ENCODE results near the gene HLA-DOA. TPM values are rescaled to one million over a fixed set of nuclear protein-coding genes. Genes with fewer than 3 reads are reported as not detected.

Gene HLA-DOA
- total RNA-seq, 1 donor from 2014 or later: 0.48 TPM

DNA sequence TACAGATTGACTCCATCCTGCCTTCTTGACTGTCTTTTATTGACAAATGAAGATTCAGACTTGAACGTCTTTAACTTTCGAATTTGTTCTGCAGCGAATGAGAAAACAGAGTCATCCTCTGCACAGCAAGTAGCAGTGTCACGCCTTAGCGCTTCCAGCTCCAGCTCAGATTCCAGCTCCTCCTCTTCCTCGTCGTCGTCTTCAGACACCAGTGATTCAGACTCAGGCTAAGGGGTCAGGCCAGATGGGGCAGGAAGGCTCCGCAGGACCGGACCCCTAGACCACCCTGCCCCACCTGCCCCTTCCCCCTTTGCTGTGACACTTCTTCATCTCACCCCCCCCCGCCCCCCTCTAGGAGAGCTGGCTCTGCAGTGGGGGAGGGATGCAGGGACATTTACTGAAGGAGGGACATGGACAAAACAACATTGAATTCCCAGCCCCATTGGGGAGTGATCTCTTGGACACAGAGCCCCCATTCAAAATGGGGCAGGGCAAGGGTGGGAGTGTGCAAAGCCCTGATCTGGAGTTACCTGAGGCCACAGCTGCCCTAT is 28.8 kb downstream of the HLA-DOA start:
- FAIRE-seq (no peak), DNase-seq (ENCODE audit: low read depth) (no peak)
- H3K4me2 ChIP-seq (ENCODE audit: low read length): no peak overlapping the region
- Mint-ChIP-seq H3K27me3 (ENCODE audit: low read depth, unreplicated experiment) (no peaks in the 10 kb centered on the region), H3K9me3 (ENCODE audit: unreplicated experiment) (no peaks in the 10 kb centered on the region), H3K36me3 (ENCODE audit: low read depth, unreplicated experiment) (peaks cover 29% of the 10 kb centered on the region), H3K4me3 (ENCODE audit: unreplicated experiment) (no peak overlapping the region), H3K4me1 (ENCODE audit: low read depth, unreplicated experiment) (peaks cover 51% of the 10 kb centered on the region), H3K27ac (ENCODE audit: unreplicated experiment) (peak overlapping the region; percentile 50)
- peaks cover 53% of the 10 kb centered on the region for H3K79me2 ChIP-seq (ENCODE audit: insufficient read depth, low read length)
- H3K9ac ChIP-seq (ENCODE audit: low read length): no peak overlapping the region
- H2AFZ ChIP-seq (ENCODE audit: low read depth, low read length): no peak overlapping the region
- peaks cover 17% of the 10 kb centered on the region for H3K4me1 ChIP-seq (ENCODE audit: insufficient read depth, low read length)
- no peaks in the 10 kb centered on the region for H3K27me3 ChIP-seq (ENCODE audit: insufficient read depth, low read length)
- no peaks in the 10 kb centered on the region for H3K9me3 ChIP-seq (ENCODE audit: insufficient read depth, low read depth, low read length)
- peaks cover 74% of the 10 kb centered on the region for H3K36me3 ChIP-seq (ENCODE audit: insufficient read depth, low read length)
- no peak overlapping the region for H3K27ac ChIP-seq (ENCODE audit: low read depth, low read length)
- peaks cover 91% of the 10 kb centered on the region for H4K20me1 ChIP-seq (ENCODE audit: insufficient read depth, low read length)
- TF ChIP-seq EZH2 (IDR thresholded peaks at IDR 0.05; ENCODE audit: insufficient read depth, low read length) (no peak), CTCF (IDR thresholded peaks at IDR 0.05; ENCODE audit: insufficient read depth, low read depth, low read length) (no peak)
- H3K4me3 ChIP-seq (ENCODE audit: insufficient read depth, low read depth, low read length): no peak overlapping the region

DNA sequence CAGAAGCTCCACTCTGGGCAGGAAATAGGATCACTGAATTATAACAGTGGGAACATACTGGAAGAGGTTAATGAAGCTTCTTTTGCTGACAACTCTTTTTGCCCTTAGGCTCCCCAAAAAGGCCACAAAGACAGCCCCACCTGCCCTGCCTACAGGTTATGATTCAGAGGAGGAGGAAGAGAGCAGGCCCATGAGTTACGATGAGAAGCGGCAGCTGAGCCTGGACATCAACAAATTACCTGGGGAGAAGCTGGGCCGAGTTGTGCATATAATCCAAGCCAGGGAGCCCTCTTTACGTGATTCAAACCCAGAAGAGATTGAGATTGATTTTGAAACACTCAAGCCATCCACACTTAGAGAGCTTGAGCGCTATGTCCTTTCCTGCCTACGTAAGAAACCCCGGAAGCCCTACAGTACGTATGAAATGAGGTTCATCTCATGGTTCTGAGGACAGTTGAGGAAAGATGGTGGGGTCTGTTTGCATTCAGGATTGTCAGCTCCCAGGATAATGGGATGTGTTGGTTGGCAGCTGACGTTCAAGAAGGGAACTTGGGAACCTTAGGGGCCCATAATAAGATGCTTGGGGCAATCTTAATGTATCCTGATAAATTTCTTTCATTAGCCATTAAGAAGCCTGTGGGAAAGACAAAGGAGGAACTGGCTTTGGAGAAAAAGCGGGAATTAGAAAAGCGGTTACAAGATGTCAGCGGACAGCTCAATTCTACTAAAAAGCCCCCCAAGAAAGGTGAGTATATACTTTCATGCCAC is 29.5 kb downstream of the HLA-DOA start:
- Histone ChIP-seq H3K9me3 (ENCODE audit: insufficient read depth, low read depth, low read length) (no peaks in the 10 kb centered on the region), H3K79me2 (ENCODE audit: insufficient read depth, low read length) (peaks cover 60% of the 10 kb centered on the region), H3K36me3 (ENCODE audit: insufficient read depth, low read length) (peaks cover 80% of the 10 kb centered on the region), H3K4me3 (ENCODE audit: insufficient read depth, low read depth, low read length) (no peak overlapping the region), H3K27ac (ENCODE audit: low read depth, low read length) (no peak overlapping the region), H3K4me1 (ENCODE audit: insufficient read depth, low read length) (peaks cover 21% of the 10 kb centered on the region), H3K9ac (ENCODE audit: low read length) (no peak overlapping the region), H3K4me2 (ENCODE audit: low read length) (no peak overlapping the region), H4K20me1 (ENCODE audit: insufficient read depth, low read length) (peaks cover 98% of the 10 kb centered on the region), H3K27me3 (ENCODE audit: insufficient read depth, low read length) (no peaks in the 10 kb centered on the region), H2AFZ (ENCODE audit: low read depth, low read length) (no peak overlapping the region)
- peaks cover 33% of the 10 kb centered on the region for H3K36me3 Mint-ChIP-seq (ENCODE audit: low read depth, unreplicated experiment)
- H3K4me3 Mint-ChIP-seq (ENCODE audit: unreplicated experiment): peak overlapping the region; percentile 69
- no peak for TF ChIP-seq EZH2 (IDR thresholded peaks at IDR 0.05; ENCODE audit: insufficient read depth, low read length)
- no peak for TF ChIP-seq CTCF (IDR thresholded peaks at IDR 0.05; ENCODE audit: insufficient read depth, low read depth, low read length)
- H3K4me1 Mint-ChIP-seq (ENCODE audit: low read depth, unreplicated experiment): peaks cover 53% of the 10 kb centered on the region
- H3K27me3 Mint-ChIP-seq (ENCODE audit: low read depth, unreplicated experiment): no peaks in the 10 kb centered on the region
- DNase-seq (ENCODE audit: low read depth) (no peak), FAIRE-seq (no peak)
- peak overlapping the region; percentile 50 for H3K27ac Mint-ChIP-seq (ENCODE audit: unreplicated experiment)
- H3K9me3 Mint-ChIP-seq (ENCODE audit: unreplicated experiment): no peaks in the 10 kb centered on the region

GRCh38 chr6:32977953-32978324 is 31.5 kb downstream of the HLA-DOA start:
- Histone ChIP-seq H3K4me2 (ENCODE audit: low read length) (peak overlapping the region; percentile 97), H3K27me3 (ENCODE audit: insufficient read depth, low read length) (no peaks in the 10 kb centered on the region), H3K27ac (ENCODE audit: low read depth, low read length) (no peak overlapping the region), H2AFZ (ENCODE audit: low read depth, low read length) (no peak overlapping the region), H3K4me3 (ENCODE audit: insufficient read depth, low read depth, low read length) (no peak overlapping the region), H3K9ac (ENCODE audit: low read length) (no peak overlapping the region), H4K20me1 (ENCODE audit: insufficient read depth, low read length) (peaks cover 100% of the 10 kb centered on the region), H3K4me1 (ENCODE audit: insufficient read depth, low read length) (peaks cover 21% of the 10 kb centered on the region), H3K9me3 (ENCODE audit: insufficient read depth, low read depth, low read length) (no peaks in the 10 kb centered on the region), H3K36me3 (ENCODE audit: insufficient read depth, low read length) (peaks cover 89% of the 10 kb centered on the region), H3K79me2 (ENCODE audit: insufficient read depth, low read length) (peaks cover 79% of the 10 kb centered on the region)
- H3K36me3 Mint-ChIP-seq (ENCODE audit: low read depth, unreplicated experiment): peaks cover 50% of the 10 kb centered on the region
- TF ChIP-seq CTCF (IDR thresholded peaks at IDR 0.05; ENCODE audit: insufficient read depth, low read depth, low read length): no peak
- no peak for TF ChIP-seq EZH2 (IDR thresholded peaks at IDR 0.05; ENCODE audit: insufficient read depth, low read length)
- no peaks in the 10 kb centered on the region for H3K27me3 Mint-ChIP-seq (ENCODE audit: low read depth, unreplicated experiment)
- no peaks in the 10 kb centered on the region for H3K9me3 Mint-ChIP-seq (ENCODE audit: unreplicated experiment)
- FAIRE-seq: no peak
- DNase-seq (ENCODE audit: low read depth): no peak
- peaks cover 53% of the 10 kb centered on the region for H3K4me1 Mint-ChIP-seq (ENCODE audit: low read depth, unreplicated experiment)
- no peak overlapping the region for H3K27ac Mint-ChIP-seq (ENCODE audit: unreplicated experiment)
- peak overlapping the region; percentile 100 for H3K4me3 Mint-ChIP-seq (ENCODE audit: unreplicated experiment)

Measured in astrocyte (in vitro differentiated cells and primary cell).